Panc1 (cell line): ENCODE measurements around the gene PLCG1. TPM values are rescaled to one million over a fixed set of nuclear protein-coding genes. Genes with fewer than 3 reads are reported as not detected.
"Not testable (repeated sequence)": the region's sequence is repeated elsewhere in the genome, so short reads cannot be mapped to it uniquely, and the experiment has no call there.

Experiments used
- ATAC-seq: fragments of 200-7000 bp; cut with Tn5 transposase; 2 replicates; pipeline ENCODE4 v1.9.1; 2020; ENCODE audit warnings: mild to moderate bottlenecking, moderate library complexity
- BruUV-seq: library from RNA; stranded (reverse); fragments of 400-500 nt; replicated peaks from 2 replicates; lab custom pipeline; 2021; lab: Mats Ljungman, UMichigan
- CTCF ChIA-PET: fragments of 300-600 bp; sonication (Branson Sonifier 250); formaldehyde crosslinking; loops from one replicate; lab custom pipeline; 2022; ENCODE audit warnings: antibody characterized with exemption; lab: Charles Lee
- POLR2A ChIA-PET: fragments of 300-600 bp; sonication (Branson Sonifier 250); formaldehyde crosslinking; loops from one replicate; lab custom pipeline; 2022; ENCODE audit warnings: antibody characterized with exemption; lab: Charles Lee
- DNase-seq: peaks from one replicate; pipeline ENCODE4 v3.0.0-alpha.2; 2010; ENCODE audit warnings: low read depth, low spot score
- H3K27ac ChIP-seq: 2 replicates; pipeline ENCODE4 v1.5.1; 2011; ENCODE audit warnings: mild to moderate bottlenecking, low read length, inconsistent platforms
- H3K27me3 ChIP-seq: fragments of 200-500 bp; sonication (Bioruptor generic); 2 replicates; pipeline ENCODE4 v1.6.0; 2014; ENCODE audit warnings: low read length, inconsistent platforms; ENCODE audit not compliant: control insufficient read depth, insufficient read depth
- H3K36me3 ChIP-seq: fragments of 200-500 bp; sonication (Bioruptor generic); 2 replicates; pipeline ENCODE4 v1.5.1; 2014; ENCODE audit warnings: inconsistent platforms, mild to moderate bottlenecking, low read length, moderate library complexity; ENCODE audit not compliant: control insufficient read depth, insufficient read depth
- H3K4me1 ChIP-seq: 2 replicates; pipeline ENCODE4 v1.5.1; 2011; ENCODE audit warnings: inconsistent platforms, mild to moderate bottlenecking, low read length, moderate library complexity; ENCODE audit not compliant: control insufficient read depth, insufficient read depth
- H3K4me3 ChIP-seq, 2 experiments: 2 replicates each; pipeline ENCODE4 v1.5.1; 2011 to 2012; ENCODE audit warnings: low read depth in 2 of 2, low read length in 2 of 2, mild to moderate bottlenecking in 2 of 2, inconsistent platforms in 1 of 2, moderate library complexity in 1 of 2
- H3K9me3 ChIP-seq: fragments of 200-500 bp; sonication (Bioruptor generic); 2 replicates; pipeline ENCODE4 v1.5.1; 2014; ENCODE audit warnings: low read depth, mild to moderate bottlenecking, inconsistent platforms, low read length, moderate library complexity; ENCODE audit not compliant: control insufficient read depth, insufficient read depth
- POLR2AphosphoS5 ChIP-seq: IDR thresholded peaks from 2 replicates; pipeline ENCODE4 v1.6.1; 2012; ENCODE audit warnings: mild to moderate bottlenecking, low read depth, low read length, moderate library complexity
- SIN3A ChIP-seq: IDR thresholded peaks from 2 replicates; pipeline ENCODE4 v1.6.1; 2012; ENCODE audit warnings: low read depth, mild to moderate bottlenecking, low read length, moderate library complexity, borderline replicate concordance; ENCODE audit not compliant: insufficient read depth
- TCF7L2 ChIP-seq: IDR thresholded peaks from 2 replicates; pipeline ENCODE4 v1.6.1; 2011; ENCODE audit warnings: mild to moderate bottlenecking, low read depth, low read length, inconsistent platforms
- in situ Hi-C: cut with HindIII; loops from 2 replicates; pipeline ENCODE4 v1.10.0; 2016; ENCODE audit warnings: low sequenced_read_pairs, low pct_unique_long_range_greater_than_20kb
- intact Hi-C: fragments of 100-400 bp; cut with micrococcal nuclease; formaldehyde crosslinking; loops from one replicate; pipeline ENCODE4 v1.10.0; 2022; ENCODE audit not compliant: unreplicated experiment
- total RNA-seq: library from RNA; stranded (reverse); gene quantifications from one replicate; pipeline ENCODE4 v1.2.1, GENCODE V29; 2021; ENCODE audit not compliant: unreplicated experiment
- TF ChIP-seq, protein P1 (sequence below), 2 experiments: IDR thresholded peaks; 2 replicates each; pipeline ENCODE4 v1.6.1; 2011 to 2012; ENCODE audit warnings: low read depth in 2 of 2, control low read depth in 1 of 2, low read length in 1 of 2, mild to moderate bottlenecking in 1 of 2, moderate library complexity in 1 of 2; ENCODE audit not compliant: insufficient read depth in 1 of 2
- TF ChIP-seq, protein P2 (sequence below): fragments of 450-650 bp; IDR thresholded peaks from 2 replicates; pipeline ENCODE4 v1.5.1; 2017; ENCODE audit warnings: mild to moderate bottlenecking

The PLCG1 gene
- total RNA-seq, 1 experiment from 2014 or later: 159 TPM

DNA sequence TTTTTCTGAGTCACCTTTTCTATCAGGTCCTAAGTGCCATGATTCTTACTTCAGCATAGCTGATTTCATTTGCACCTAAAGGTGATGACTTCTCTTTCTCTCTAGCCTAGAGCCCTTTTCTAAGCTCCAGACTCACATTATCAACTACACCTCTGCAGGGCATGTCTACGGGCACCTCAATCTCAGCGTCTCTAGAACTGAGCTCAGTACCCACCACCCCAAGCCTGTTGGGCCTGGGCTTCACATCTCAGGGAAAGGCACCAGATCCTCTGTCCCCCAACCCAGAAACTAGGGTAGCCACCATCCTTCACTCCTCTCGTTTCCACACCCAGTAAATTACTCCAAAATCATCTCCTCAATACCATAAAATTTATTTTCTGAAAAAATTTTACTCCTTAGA, 10.6 kb upstream of the PLCG1 start:
- H3K27ac ChIP-seq: no peak overlapping the region
- POLR2A ChIA-PET: no interaction called here
- intact Hi-C loops (no loop called here), in situ Hi-C loops (no loop called here)
- TF ChIP-seq, protein P1, sequence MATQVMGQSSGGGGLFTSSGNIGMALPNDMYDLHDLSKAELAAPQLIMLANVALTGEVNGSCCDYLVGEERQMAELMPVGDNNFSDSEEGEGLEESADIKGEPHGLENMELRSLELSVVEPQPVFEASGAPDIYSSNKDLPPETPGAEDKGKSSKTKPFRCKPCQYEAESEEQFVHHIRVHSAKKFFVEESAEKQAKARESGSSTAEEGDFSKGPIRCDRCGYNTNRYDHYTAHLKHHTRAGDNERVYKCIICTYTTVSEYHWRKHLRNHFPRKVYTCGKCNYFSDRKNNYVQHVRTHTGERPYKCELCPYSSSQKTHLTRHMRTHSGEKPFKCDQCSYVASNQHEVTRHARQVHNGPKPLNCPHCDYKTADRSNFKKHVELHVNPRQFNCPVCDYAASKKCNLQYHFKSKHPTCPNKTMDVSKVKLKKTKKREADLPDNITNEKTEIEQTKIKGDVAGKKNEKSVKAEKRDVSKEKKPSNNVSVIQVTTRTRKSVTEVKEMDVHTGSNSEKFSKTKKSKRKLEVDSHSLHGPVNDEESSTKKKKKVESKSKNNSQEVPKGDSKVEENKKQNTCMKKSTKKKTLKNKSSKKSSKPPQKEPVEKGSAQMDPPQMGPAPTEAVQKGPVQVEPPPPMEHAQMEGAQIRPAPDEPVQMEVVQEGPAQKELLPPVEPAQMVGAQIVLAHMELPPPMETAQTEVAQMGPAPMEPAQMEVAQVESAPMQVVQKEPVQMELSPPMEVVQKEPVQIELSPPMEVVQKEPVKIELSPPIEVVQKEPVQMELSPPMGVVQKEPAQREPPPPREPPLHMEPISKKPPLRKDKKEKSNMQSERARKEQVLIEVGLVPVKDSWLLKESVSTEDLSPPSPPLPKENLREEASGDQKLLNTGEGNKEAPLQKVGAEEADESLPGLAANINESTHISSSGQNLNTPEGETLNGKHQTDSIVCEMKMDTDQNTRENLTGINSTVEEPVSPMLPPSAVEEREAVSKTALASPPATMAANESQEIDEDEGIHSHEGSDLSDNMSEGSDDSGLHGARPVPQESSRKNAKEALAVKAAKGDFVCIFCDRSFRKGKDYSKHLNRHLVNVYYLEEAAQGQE (IDR thresholded peaks at IDR 0.05; ENCODE audit: insufficient read depth in 1 of 2, low read depth in 2 of 2, low read length in 1 of 2): no peak
- TF ChIP-seq POLR2AphosphoS5: no peak
- DNase-seq: no peak
- H3K9me3 ChIP-seq: no peaks in the 10 kb centered on the region
- BruUV-seq: no TSS peak
- H3K36me3 ChIP-seq: peaks cover 10% of the 10 kb centered on the region
- H3K4me3 ChIP-seq: no peak overlapping the region
- ATAC-seq: no peak
- CTCF ChIA-PET: no interaction called here
- H3K27me3 ChIP-seq: no peaks in the 10 kb centered on the region
- H3K4me1 ChIP-seq: no peaks in the 10 kb centered on the region

DNA sequence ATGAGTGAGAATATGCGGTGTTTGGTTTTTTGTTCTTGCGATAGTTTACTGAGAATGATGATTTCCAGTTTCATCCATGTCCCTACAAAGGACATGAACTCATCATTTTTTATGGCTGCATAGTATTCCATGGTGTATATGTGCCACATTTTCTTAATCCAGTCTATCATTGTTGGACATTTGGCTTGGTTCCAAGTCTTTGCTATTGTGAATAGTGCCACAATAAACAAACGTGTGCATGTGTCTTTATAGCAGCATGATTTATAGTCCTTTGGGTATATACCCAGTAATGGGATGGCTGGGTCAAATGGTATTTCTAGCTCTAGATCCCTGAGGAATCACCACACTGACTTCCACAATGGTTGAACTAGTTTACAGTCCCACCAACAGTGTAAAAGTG, 9.0 kb upstream of the PLCG1 start:
- CTCF ChIA-PET: interaction anchor here (1.1 kb wide), 1 partner anchor 9 kb away, joined by 5 read pairs; the partner anchor contains the start of gene PLCG1
- H3K4me1 ChIP-seq, ATAC-seq, intact Hi-C loops, in situ Hi-C loops, H3K27me3 ChIP-seq, H3K27ac ChIP-seq, H3K9me3 ChIP-seq, DNase-seq, H3K36me3 ChIP-seq, BruUV-seq, POLR2A ChIA-PET, H3K4me3 ChIP-seq: not testable (repeated sequence)

DNA sequence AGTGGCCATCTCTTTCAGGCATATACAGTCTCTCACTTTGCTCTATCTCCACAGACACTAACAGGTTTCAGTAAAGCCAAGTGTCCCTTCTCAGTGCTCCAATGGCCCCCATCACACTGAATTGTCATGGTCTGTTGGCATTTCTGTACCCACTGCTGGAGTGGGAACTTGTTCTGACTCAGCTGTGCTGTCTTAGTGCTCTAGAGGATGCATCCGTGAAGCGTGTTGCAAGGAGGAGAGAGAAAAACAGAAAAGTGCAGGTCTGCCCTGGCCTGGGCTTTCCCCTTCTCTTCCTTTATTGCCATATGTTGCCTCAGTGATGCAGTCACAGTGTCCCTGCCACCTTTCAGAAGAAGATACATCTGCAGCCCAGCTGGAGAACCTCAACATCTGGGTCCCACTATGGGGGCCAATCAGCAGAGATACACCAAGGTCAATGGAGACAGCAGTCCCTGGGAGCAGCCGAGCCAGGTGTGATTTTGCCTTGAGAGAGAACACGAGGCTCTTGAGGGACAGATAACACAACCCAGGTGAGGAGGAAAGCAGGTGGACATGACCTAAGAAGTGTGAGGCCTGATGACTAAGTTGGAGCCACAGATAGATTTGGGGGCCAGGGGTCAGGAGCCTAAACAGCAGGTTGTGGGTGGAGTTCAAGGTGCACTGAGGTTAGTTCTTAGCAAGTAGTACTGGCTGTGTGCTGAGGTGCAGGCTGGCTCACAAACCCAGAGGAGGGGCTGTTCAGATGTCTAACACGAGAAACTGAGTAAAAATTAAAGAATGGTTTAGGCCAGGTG, 5.6 kb upstream of the PLCG1 start:
- TF ChIP-seq SIN3A (no peak), TCF7L2 (no peak), POLR2AphosphoS5 (no peak)
- TF ChIP-seq, protein P2, sequence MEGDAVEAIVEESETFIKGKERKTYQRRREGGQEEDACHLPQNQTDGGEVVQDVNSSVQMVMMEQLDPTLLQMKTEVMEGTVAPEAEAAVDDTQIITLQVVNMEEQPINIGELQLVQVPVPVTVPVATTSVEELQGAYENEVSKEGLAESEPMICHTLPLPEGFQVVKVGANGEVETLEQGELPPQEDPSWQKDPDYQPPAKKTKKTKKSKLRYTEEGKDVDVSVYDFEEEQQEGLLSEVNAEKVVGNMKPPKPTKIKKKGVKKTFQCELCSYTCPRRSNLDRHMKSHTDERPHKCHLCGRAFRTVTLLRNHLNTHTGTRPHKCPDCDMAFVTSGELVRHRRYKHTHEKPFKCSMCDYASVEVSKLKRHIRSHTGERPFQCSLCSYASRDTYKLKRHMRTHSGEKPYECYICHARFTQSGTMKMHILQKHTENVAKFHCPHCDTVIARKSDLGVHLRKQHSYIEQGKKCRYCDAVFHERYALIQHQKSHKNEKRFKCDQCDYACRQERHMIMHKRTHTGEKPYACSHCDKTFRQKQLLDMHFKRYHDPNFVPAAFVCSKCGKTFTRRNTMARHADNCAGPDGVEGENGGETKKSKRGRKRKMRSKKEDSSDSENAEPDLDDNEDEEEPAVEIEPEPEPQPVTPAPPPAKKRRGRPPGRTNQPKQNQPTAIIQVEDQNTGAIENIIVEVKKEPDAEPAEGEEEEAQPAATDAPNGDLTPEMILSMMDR: no peak
- TF ChIP-seq, protein P1 (IDR thresholded peaks at IDR 0.05; ENCODE audit: insufficient read depth in 1 of 2, low read depth in 2 of 2, low read length in 1 of 2): no peak
- Histone ChIP-seq H3K4me1 (0 out of 2 replicates have a peak, but pooled peaks cover 3% of the 10 kb centered on the region), H3K4me3 (no peak overlapping the region), H3K27ac (no peak overlapping the region), H3K27me3 (no peaks in the 10 kb centered on the region), H3K9me3 (no peaks in the 10 kb centered on the region), H3K36me3 (no peaks in the 10 kb centered on the region)
- intact Hi-C loops: no loop called here
- in situ Hi-C loops: no loop called here
- ATAC-seq: no peak
- DNase-seq: no peak
- ChIA-PET CTCF (no interaction called here), POLR2A (interaction anchor here (0.7 kb wide), 1 partner anchor 11 kb away, joined by 4 read pairs; no protein-coding TSS in a partner anchor)
- no TSS peak for BruUV-seq

- in situ Hi-C loops, POLR2A ChIA-PET, H3K27me3 ChIP-seq: not testable (repeated sequence)
Observed at GRCh38 chr20:41132388-41132775, 5.0 kb upstream of the PLCG1 start.

More at GRCh38 chr20:41132388-41132775, 5.0 kb upstream of the PLCG1 start:
- H3K36me3 ChIP-seq, DNase-seq, BruUV-seq, H3K27ac ChIP-seq, intact Hi-C loops, H3K4me1 ChIP-seq, H3K4me3 ChIP-seq, H3K9me3 ChIP-seq, ATAC-seq: not testable (repeated sequence)
- CTCF ChIA-PET: interaction anchor here (0.6 kb wide), 1 partner anchor 122 kb away, joined by 4 read pairs; no protein-coding TSS in a partner anchor
